Breast epithelium (tissue), 3 donors: Measurements from ENCODE around the gene PMEPA1.

Experiments used
- CTCF ChIP-seq, 3 donors: fragments of 450-650 bp; IDR thresholded peaks; one replicate each; pipeline ENCODE4 v1.5.1; 2016 to 2017; ENCODE audit warnings: antibody characterized with exemption in 3 of 3, mild to moderate bottlenecking in 3 of 3, moderate library complexity in 3 of 3
- POLR2A ChIP-seq: fragments of 450-650 bp; IDR thresholded peaks from one replicate; pipeline ENCODE4 v1.6.1; 2016; ENCODE audit warnings: antibody characterized with exemption, mild to moderate bottlenecking, moderate library complexity
- POLR2AphosphoS5 ChIP-seq, 3 donors: sonication (generic); formaldehyde crosslinking; IDR thresholded peaks; one replicate each; pipeline ENCODE4 v1.6.1; 2017; ENCODE audit warnings: antibody characterized with exemption in 3 of 3

GRCh38 chr20:57612916-57613315 is 96.9 kb downstream of the PMEPA1 start:
- TF ChIP-seq POLR2A = no peak
- no peak for TF ChIP-seq POLR2AphosphoS5 (IDR thresholded peaks at IDR 0.05)
- TF ChIP-seq CTCF (IDR thresholded peaks at IDR 0.05) = no peak
